NCI-H510A treated with DMSO at 0.1 percent for 48 hours (cell line): ENCODE measurements around the gene HAL.

Experiments used
- DNase-seq: peaks from one replicate; lab custom pipeline; 2025; lab: John Stamatoyannopoulos, UW

Gene HAL

DNA sequence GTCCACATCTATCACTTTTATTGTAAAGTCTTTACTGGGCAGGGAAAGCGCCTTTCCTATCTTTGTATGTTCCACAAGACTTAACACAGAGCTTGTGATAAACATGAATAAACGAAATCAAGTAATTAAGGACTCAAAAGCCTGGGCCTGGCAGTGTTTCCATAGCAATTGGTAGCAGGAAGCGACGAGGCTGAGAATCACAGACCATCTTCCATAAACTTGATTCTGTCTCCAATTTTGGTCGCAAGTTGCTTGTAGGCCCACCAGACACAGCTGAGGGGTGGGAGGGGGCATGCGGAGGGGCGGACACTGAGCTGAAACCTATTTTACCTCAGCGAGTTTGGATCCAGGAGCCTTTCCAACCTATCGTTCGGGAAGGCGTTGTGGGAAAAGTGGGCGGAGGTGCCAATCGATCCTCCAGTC lies 54.0 kb downstream of the HAL start:
- DNase-seq = peak; percentile 56

- DNase-seq = no peak
Measured at GRCh38 chr12:95940514-95940913, 55.6 kb downstream of the HAL start.
